DOHH2 (cell line): ENCODE results near the gene DRICH1.

Experiments
- EZH2phosphoT487 ChIP-seq: fragments of 200-600 bp; sonication (generic); IDR thresholded peaks from 2 replicates; pipeline ENCODE4 v1.6.1; 2017; ENCODE audit warnings: borderline replicate concordance, mild to moderate bottlenecking, antibody characterized with exemption, low read length, moderate library complexity, mixed read lengths
- TF ChIP-seq, protein P1 (sequence below): fragments of 200-600 bp; sonication (generic); IDR thresholded peaks from one replicate; pipeline ENCODE4 v1.5.1; 2014; ENCODE audit warnings: antibody characterized with exemption, mild to moderate bottlenecking, low read depth, low read length; ENCODE audit not compliant: poor library complexity, severe bottlenecking

DNA sequence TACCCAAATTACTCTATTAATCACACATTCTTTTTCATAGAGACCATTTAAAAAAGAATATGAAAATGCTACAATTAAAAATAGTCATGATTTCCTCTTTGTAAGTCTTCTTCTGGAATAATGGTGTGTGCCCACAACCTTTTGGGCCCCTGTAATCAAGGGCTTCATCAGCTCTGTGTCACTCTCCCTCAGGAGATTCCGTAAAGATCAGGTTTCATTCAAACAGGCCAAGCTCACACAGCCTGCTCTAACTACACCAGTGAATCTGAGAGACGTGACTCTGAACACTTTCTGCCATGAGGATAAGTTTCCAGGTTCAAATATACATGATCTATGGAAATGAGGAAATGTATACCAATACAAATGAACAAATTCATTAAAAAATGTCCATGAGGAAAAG lies 9.5 kb downstream of the DRICH1 start:
- TF ChIP-seq, protein P1, sequence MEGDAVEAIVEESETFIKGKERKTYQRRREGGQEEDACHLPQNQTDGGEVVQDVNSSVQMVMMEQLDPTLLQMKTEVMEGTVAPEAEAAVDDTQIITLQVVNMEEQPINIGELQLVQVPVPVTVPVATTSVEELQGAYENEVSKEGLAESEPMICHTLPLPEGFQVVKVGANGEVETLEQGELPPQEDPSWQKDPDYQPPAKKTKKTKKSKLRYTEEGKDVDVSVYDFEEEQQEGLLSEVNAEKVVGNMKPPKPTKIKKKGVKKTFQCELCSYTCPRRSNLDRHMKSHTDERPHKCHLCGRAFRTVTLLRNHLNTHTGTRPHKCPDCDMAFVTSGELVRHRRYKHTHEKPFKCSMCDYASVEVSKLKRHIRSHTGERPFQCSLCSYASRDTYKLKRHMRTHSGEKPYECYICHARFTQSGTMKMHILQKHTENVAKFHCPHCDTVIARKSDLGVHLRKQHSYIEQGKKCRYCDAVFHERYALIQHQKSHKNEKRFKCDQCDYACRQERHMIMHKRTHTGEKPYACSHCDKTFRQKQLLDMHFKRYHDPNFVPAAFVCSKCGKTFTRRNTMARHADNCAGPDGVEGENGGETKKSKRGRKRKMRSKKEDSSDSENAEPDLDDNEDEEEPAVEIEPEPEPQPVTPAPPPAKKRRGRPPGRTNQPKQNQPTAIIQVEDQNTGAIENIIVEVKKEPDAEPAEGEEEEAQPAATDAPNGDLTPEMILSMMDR: no peak
- no peak for TF ChIP-seq EZH2phosphoT487
